ENCODE results near the gene TMTC2. TPM values are rescaled to one million over a fixed set of nuclear protein-coding genes. Genes with fewer than 3 reads are reported as not detected.

Gene TMTC2
- total RNA-seq, 2 donors from 2014 or later: 4.7 to 9.0 TPM

- no peaks in the 10 kb centered on the region for H3K9me3 Mint-ChIP-seq
- no peaks in the 10 kb centered on the region for H3K4me1 Mint-ChIP-seq (ENCODE audit: low read depth)
- no peaks in the 10 kb centered on the region for H3K36me3 Mint-ChIP-seq (ENCODE audit: insufficient read depth in 2 of 2)
- H3K27ac Mint-ChIP-seq: no peak overlapping the region
- H3K4me3 Mint-ChIP-seq: no peak overlapping the region
- DNase-seq (no peak), ATAC-seq (replicated peaks in 1 of 2) (no peak)
- no peaks in the 10 kb centered on the region for H3K27me3 Mint-ChIP-seq (ENCODE audit: low read depth)
Measured at GRCh38 chr12:83031196-83031595, 344.5 kb downstream of the TMTC2 start.

GRCh38 chr12:83036847-83037246 lies 350.1 kb downstream of the TMTC2 start:
- no peak for ATAC-seq (replicated peaks in 1 of 2)
- Mint-ChIP-seq H3K4me1 (ENCODE audit: low read depth) (no peaks in the 10 kb centered on the region), H3K4me3 (no peak overlapping the region), H3K27me3 (ENCODE audit: low read depth) (no peaks in the 10 kb centered on the region), H3K27ac (no peak overlapping the region), H3K36me3 (ENCODE audit: insufficient read depth in 2 of 2) (no peaks in the 10 kb centered on the region), H3K9me3 (no peaks in the 10 kb centered on the region)
- DNase-seq: no peak

GRCh38 chr12:83039413-83039812 lies 352.7 kb downstream of the TMTC2 start:
- no peak for ATAC-seq (replicated peaks in 1 of 2)
- H3K27me3 Mint-ChIP-seq (ENCODE audit: low read depth): no peaks in the 10 kb centered on the region

GRCh38 chr12:83040339-83040738 lies 353.6 kb downstream of the TMTC2 start:
- Mint-ChIP-seq H3K27me3 (ENCODE audit: low read depth) (no peaks in the 10 kb centered on the region), H3K4me1 (ENCODE audit: low read depth) (no peaks in the 10 kb centered on the region), H3K9me3 (no peaks in the 10 kb centered on the region), H3K4me3 (no peak overlapping the region), H3K36me3 (ENCODE audit: insufficient read depth in 2 of 2) (no peaks in the 10 kb centered on the region), H3K27ac (no peak overlapping the region)
- no peak for ATAC-seq (replicated peaks in 1 of 2)
- no peak for DNase-seq

More at GRCh38 chr12:83039413-83039812, 352.7 kb downstream of the TMTC2 start:
- no peaks in the 10 kb centered on the region for H3K9me3 Mint-ChIP-seq
- no peaks in the 10 kb centered on the region for H3K4me1 Mint-ChIP-seq (ENCODE audit: low read depth)
- no peak overlapping the region for H3K27ac Mint-ChIP-seq
- H3K36me3 Mint-ChIP-seq (ENCODE audit: insufficient read depth in 2 of 2): no peaks in the 10 kb centered on the region
- H3K4me3 Mint-ChIP-seq: no peak overlapping the region
- no peak for DNase-seq

- no peak overlapping the region for H3K4me3 Mint-ChIP-seq
- no peak overlapping the region for H3K27ac Mint-ChIP-seq
- H3K36me3 Mint-ChIP-seq (ENCODE audit: insufficient read depth in 2 of 2): no peaks in the 10 kb centered on the region
- no peaks in the 10 kb centered on the region for H3K9me3 Mint-ChIP-seq
- no peaks in the 10 kb centered on the region for H3K27me3 Mint-ChIP-seq (ENCODE audit: low read depth)
- DNase-seq: no peak
- no peak for ATAC-seq (replicated peaks in 1 of 2)
- H3K4me1 Mint-ChIP-seq (ENCODE audit: low read depth): no peaks in the 10 kb centered on the region
Measured at GRCh38 chr12:83040991-83041390, 354.3 kb downstream of the TMTC2 start.

GRCh38 chr12:83042441-83043200 lies 355.9 kb downstream of the TMTC2 start:
- no peaks in the 10 kb centered on the region for H3K9me3 Mint-ChIP-seq
- no peak overlapping the region for H3K27ac Mint-ChIP-seq
- DNase-seq (no peak), ATAC-seq (replicated peaks in 1 of 2) (no peak)
- no peak overlapping the region for H3K4me3 Mint-ChIP-seq
- no peaks in the 10 kb centered on the region for H3K27me3 Mint-ChIP-seq (ENCODE audit: low read depth)
- no peaks in the 10 kb centered on the region for H3K4me1 Mint-ChIP-seq (ENCODE audit: low read depth)
- no peaks in the 10 kb centered on the region for H3K36me3 Mint-ChIP-seq (ENCODE audit: insufficient read depth in 2 of 2)

GRCh38 chr12:83044736-83045135 lies 358.0 kb downstream of the TMTC2 start:
- Mint-ChIP-seq H3K9me3 (peaks cover 0 to 3% of the 10 kb centered on the region in 2 donors), H3K4me3 (no peak overlapping the region), H3K27me3 (ENCODE audit: low read depth) (no peaks in the 10 kb centered on the region), H3K36me3 (ENCODE audit: insufficient read depth in 2 of 2) (peaks cover 0 to 3% of the 10 kb centered on the region in 2 donors), H3K27ac (no peak overlapping the region), H3K4me1 (ENCODE audit: low read depth) (no peaks in the 10 kb centered on the region)
- DNase-seq (no peak), ATAC-seq (replicated peaks in 1 of 2) (no peak)

GRCh38 chr12:83046019-83046418 lies 359.3 kb downstream of the TMTC2 start:
- H3K4me1 Mint-ChIP-seq (ENCODE audit: low read depth): no peaks in the 10 kb centered on the region
- H3K27ac Mint-ChIP-seq: no peak overlapping the region
- ATAC-seq (replicated peaks in 1 of 2) (no peak), DNase-seq (no peak)
- H3K4me3 Mint-ChIP-seq: no peak overlapping the region
- peaks cover 0 to 3% of the 10 kb centered on the region in 2 donors for H3K9me3 Mint-ChIP-seq
- peaks cover 0 to 3% of the 10 kb centered on the region in 2 donors for H3K36me3 Mint-ChIP-seq (ENCODE audit: insufficient read depth in 2 of 2)
- no peaks in the 10 kb centered on the region for H3K27me3 Mint-ChIP-seq (ENCODE audit: low read depth)

- H3K27ac Mint-ChIP-seq: no peak overlapping the region
- no peak overlapping the region for H3K4me3 Mint-ChIP-seq
- peaks cover 0 to 3% of the 10 kb centered on the region in 2 donors for H3K36me3 Mint-ChIP-seq (ENCODE audit: insufficient read depth in 2 of 2)
- no peak for DNase-seq
- H3K4me1 Mint-ChIP-seq (ENCODE audit: low read depth): no peaks in the 10 kb centered on the region
- H3K27me3 Mint-ChIP-seq (ENCODE audit: low read depth): no peaks in the 10 kb centered on the region
- peaks cover 0 to 3% of the 10 kb centered on the region in 2 donors for H3K9me3 Mint-ChIP-seq
- no peak for ATAC-seq (replicated peaks in 1 of 2)
Measured at GRCh38 chr12:83049306-83049705, 362.6 kb downstream of the TMTC2 start.

- peaks cover 0 to 3% of the 10 kb centered on the region in 2 donors for H3K9me3 Mint-ChIP-seq
- H3K36me3 Mint-ChIP-seq (ENCODE audit: insufficient read depth in 2 of 2): peaks cover 0 to 3% of the 10 kb centered on the region in 2 donors
- no peak for ATAC-seq (replicated peaks in 1 of 2)
- H3K4me3 Mint-ChIP-seq: no peak overlapping the region
- H3K4me1 Mint-ChIP-seq (ENCODE audit: low read depth): no peaks in the 10 kb centered on the region
- H3K27ac Mint-ChIP-seq: no peak overlapping the region
- no peaks in the 10 kb centered on the region for H3K27me3 Mint-ChIP-seq (ENCODE audit: low read depth)
- DNase-seq: no peak
Measured at GRCh38 chr12:83052890-83053541, 366.3 kb downstream of the TMTC2 start.

GRCh38 chr12:83057436-83057835 lies 370.7 kb downstream of the TMTC2 start:
- H3K36me3 Mint-ChIP-seq (ENCODE audit: insufficient read depth in 2 of 2): no peaks in the 10 kb centered on the region
- no peak overlapping the region for H3K27ac Mint-ChIP-seq
- no peak overlapping the region for H3K4me3 Mint-ChIP-seq
- H3K4me1 Mint-ChIP-seq (ENCODE audit: low read depth): no peaks in the 10 kb centered on the region
- ATAC-seq (replicated peaks in 1 of 2): no peak
- H3K9me3 Mint-ChIP-seq: no peaks in the 10 kb centered on the region
- no peak for DNase-seq
- no peaks in the 10 kb centered on the region for H3K27me3 Mint-ChIP-seq (ENCODE audit: low read depth)

- no peak overlapping the region for H3K4me3 Mint-ChIP-seq
Measured at GRCh38 chr12:83059107-83059506, 372.4 kb downstream of the TMTC2 start.

GRCh38 chr12:83065562-83065961 lies 378.9 kb downstream of the TMTC2 start:
- Mint-ChIP-seq H3K27me3 (ENCODE audit: low read depth) (no peaks in the 10 kb centered on the region), H3K27ac (no peak overlapping the region), H3K36me3 (ENCODE audit: insufficient read depth in 2 of 2) (peaks cover 0 to 3% of the 10 kb centered on the region in 2 donors)

More at GRCh38 chr12:83059107-83059506, 372.4 kb downstream of the TMTC2 start:
- no peaks in the 10 kb centered on the region for H3K27me3 Mint-ChIP-seq (ENCODE audit: low read depth)
- H3K9me3 Mint-ChIP-seq: no peaks in the 10 kb centered on the region
- H3K27ac Mint-ChIP-seq: no peak overlapping the region
- H3K4me1 Mint-ChIP-seq (ENCODE audit: low read depth): no peaks in the 10 kb centered on the region
- ATAC-seq (replicated peaks in 1 of 2) (no peak), DNase-seq (no peak)
- H3K36me3 Mint-ChIP-seq (ENCODE audit: insufficient read depth in 2 of 2): no peaks in the 10 kb centered on the region

More at GRCh38 chr12:83065562-83065961, 378.9 kb downstream of the TMTC2 start:
- Mint-ChIP-seq H3K4me1 (ENCODE audit: low read depth) (no peaks in the 10 kb centered on the region), H3K9me3 (peaks cover 2 to 4% of the 10 kb centered on the region in 2 donors), H3K4me3 (no peak overlapping the region)
- ATAC-seq (replicated peaks in 1 of 2) (no peak), DNase-seq (no peak)
